ENCODE measurements around the gene HMX1. TPM values are rescaled to one million over a fixed set of nuclear protein-coding genes. Genes with fewer than 3 reads are reported as not detected.

Gene HMX1
- total RNA-seq, 8 experiments from 2014 or later, result 0.13 to 4.4 (median 0.43) TPM; not detected in 3

- Histone ChIP-seq H3K4me3 (no peak overlapping the region), H3K27ac (no peak overlapping the region), H3K4me1 (replicated peaks in 1 of 2) (no peaks in the 10 kb centered on the region)
- no peak for ATAC-seq (replicated peaks in 6 of 8)
- WGBS, 10 experiments, result 0 to 100% (median 66%) methylated on average over 1 to 9 of the region's 17 CpGs; no CpG with 5 or more reads in 2 of the 10 experiments
- in situ Hi-C loops (cut with MboI; ENCODE audit: low pct_unique_long_range_greater_than_20kb in 2 of 9, low sequenced_read_pairs in 9 of 9, unreplicated experiment in 9 of 9), result no loop called here
Measured at GRCh38 chr4:8852118-8852704, 19.4 kb downstream of the HMX1 start.

GRCh38 chr4:8851321-8852117 lies 20.1 kb downstream of the HMX1 start:
- 6 to 64% (median 34%) methylated on average over 2 to 6 of the region's 20 CpGs; no CpG with 5 or more reads in 6 of the 10 experiments for WGBS, 10 experiments
- H3K4me3 ChIP-seq, result no peak overlapping the region
- no peaks in the 10 kb centered on the region for H3K4me1 ChIP-seq (replicated peaks in 1 of 2)
- H3K27ac ChIP-seq, result no peak overlapping the region
- in situ Hi-C loops (cut with MboI; ENCODE audit: low pct_unique_long_range_greater_than_20kb in 2 of 9, low sequenced_read_pairs in 9 of 9, unreplicated experiment in 9 of 9), result no loop called here
- ATAC-seq (replicated peaks in 6 of 8), result no peak

GRCh38 chr4:8850830-8851188 lies 20.8 kb downstream of the HMX1 start:
- Histone ChIP-seq H3K4me3 (no peak overlapping the region), H3K4me1 (replicated peaks in 1 of 2) (no peaks in the 10 kb centered on the region), H3K27ac (no peak overlapping the region)
- WGBS, 10 experiments, result 20 to 93% (median 60%) methylated on average over 1 to 5 of the region's 8 CpGs; no CpG with 5 or more reads in 4 of the 10 experiments
- ATAC-seq (replicated peaks in 6 of 8), result no peak
- in situ Hi-C loops (cut with MboI; ENCODE audit: low pct_unique_long_range_greater_than_20kb in 2 of 9, low sequenced_read_pairs in 9 of 9, unreplicated experiment in 9 of 9), result no loop called here

GRCh38 chr4:8850074-8850829 lies 21.4 kb downstream of the HMX1 start:
- ATAC-seq (replicated peaks in 6 of 8), result no peak
- no peak overlapping the region for H3K4me3 ChIP-seq
- no peaks in the 10 kb centered on the region for H3K4me1 ChIP-seq (replicated peaks in 1 of 2)
- no peak overlapping the region for H3K27ac ChIP-seq
- WGBS, 10 experiments, result 60 to 93% (median 73%) methylated on average over 1 to 8 of the region's 23 CpGs; no CpG with 5 or more reads in 5 of the 10 experiments
- in situ Hi-C loops (cut with MboI; ENCODE audit: low pct_unique_long_range_greater_than_20kb in 2 of 9, low sequenced_read_pairs in 9 of 9, unreplicated experiment in 9 of 9), result no loop called here

GRCh38 chr4:8849266-8850073 lies 22.2 kb downstream of the HMX1 start:
- ATAC-seq (replicated peaks in 6 of 8), result no peak
- in situ Hi-C loops (cut with MboI; ENCODE audit: low pct_unique_long_range_greater_than_20kb in 2 of 9, low sequenced_read_pairs in 9 of 9, unreplicated experiment in 9 of 9), result no loop called here
- 8 to 80% (median 59%) methylated on average over 1 to 7 of the region's 18 CpGs; no CpG with 5 or more reads in 4 of the 10 experiments for WGBS, 10 experiments
- no peak overlapping the region for H3K4me3 ChIP-seq
- no peaks in the 10 kb centered on the region for H3K4me1 ChIP-seq (replicated peaks in 1 of 2)
- no peak overlapping the region for H3K27ac ChIP-seq

GRCh38 chr4:8848507-8849265 lies 23.0 kb downstream of the HMX1 start:
- Histone ChIP-seq H3K4me3 (no peak overlapping the region), H3K4me1 (replicated peaks in 1 of 2) (no peaks in the 10 kb centered on the region), H3K27ac (no peak overlapping the region)
- ATAC-seq (replicated peaks in 6 of 8), result no peak
- in situ Hi-C loops (cut with MboI; ENCODE audit: low pct_unique_long_range_greater_than_20kb in 2 of 9, low sequenced_read_pairs in 9 of 9, unreplicated experiment in 9 of 9), result no loop called here
- WGBS, 10 experiments, result 20 to 73% (median 54%) methylated on average over 1 to 10 of the region's 14 CpGs; no CpG with 5 or more reads in 3 of the 10 experiments

GRCh38 chr4:8847764-8848163 lies 23.9 kb downstream of the HMX1 start:
- WGBS, 10 experiments, result 0 to 27% (median 11%) methylated on average over 1 to 10 of the region's 10 CpGs; no CpG with 5 or more reads in 3 of the 10 experiments
- Histone ChIP-seq H3K4me3 (no peak overlapping the region), H3K4me1 (replicated peaks in 1 of 2) (no peaks in the 10 kb centered on the region), H3K27ac (no peak overlapping the region)
- in situ Hi-C loops (cut with MboI; ENCODE audit: low pct_unique_long_range_greater_than_20kb in 2 of 9, low sequenced_read_pairs in 9 of 9, unreplicated experiment in 9 of 9), result no loop called here
- ATAC-seq (replicated peaks in 6 of 8), result peak in 1 of 8 experiments; percentile 85

GRCh38 chr4:8847331-8847730 lies 24.3 kb downstream of the HMX1 start:
- ATAC-seq (replicated peaks in 6 of 8), result no peak
- in situ Hi-C loops (cut with MboI; ENCODE audit: low pct_unique_long_range_greater_than_20kb in 2 of 9, low sequenced_read_pairs in 9 of 9, unreplicated experiment in 9 of 9), result no loop called here
- Histone ChIP-seq H3K27ac (no peak overlapping the region), H3K4me1 (replicated peaks in 1 of 2) (no peaks in the 10 kb centered on the region), H3K4me3 (no peak overlapping the region)
- 23 to 80% (median 57%) methylated on average over 1 to 7 of the region's 12 CpGs; no CpG with 5 or more reads in 3 of the 10 experiments for WGBS, 10 experiments

- no peak overlapping the region for H3K27ac ChIP-seq
- in situ Hi-C loops (cut with MboI; ENCODE audit: low pct_unique_long_range_greater_than_20kb in 2 of 9, low sequenced_read_pairs in 9 of 9, unreplicated experiment in 9 of 9), result no loop called here
- WGBS, 10 experiments, result 0 to 81% (median 78%) methylated on average over 1 to 3 of the region's 3 CpGs; no CpG with 5 or more reads in 4 of the 10 experiments
- ATAC-seq (replicated peaks in 6 of 8), result no peak
- no peaks in the 10 kb centered on the region for H3K4me1 ChIP-seq (replicated peaks in 1 of 2)
- no peak overlapping the region for H3K4me3 ChIP-seq
Measured at GRCh38 chr4:8846826-8847225, 24.8 kb downstream of the HMX1 start.

- H3K4me3 ChIP-seq, result no peak overlapping the region
- WGBS, 10 experiments, result 0 to 75% (median 51%) methylated on average over 1 to 8 of the region's 9 CpGs; no CpG with 5 or more reads in 1 of the 10 experiments
- H3K4me1 ChIP-seq (replicated peaks in 1 of 2), result no peaks in the 10 kb centered on the region
- no peak overlapping the region for H3K27ac ChIP-seq
- in situ Hi-C loops (cut with MboI; ENCODE audit: low pct_unique_long_range_greater_than_20kb in 2 of 9, low sequenced_read_pairs in 9 of 9, unreplicated experiment in 9 of 9), result no loop called here
- no peak for ATAC-seq (replicated peaks in 6 of 8)
Measured at GRCh38 chr4:8846046-8846720, 25.5 kb downstream of the HMX1 start.

GRCh38 chr4:8844976-8845690 lies 26.5 kb downstream of the HMX1 start:
- no peak for ATAC-seq (replicated peaks in 6 of 8)
- in situ Hi-C loops (cut with MboI; ENCODE audit: low pct_unique_long_range_greater_than_20kb in 2 of 9, low sequenced_read_pairs in 9 of 9, unreplicated experiment in 9 of 9), result no loop called here
- WGBS, 10 experiments, result 6 to 100% (median 65%) methylated on average over 1 to 7 of the region's 14 CpGs; no CpG with 5 or more reads in 2 of the 10 experiments

More at GRCh38 chr4:8844976-8845690, 26.5 kb downstream of the HMX1 start:
- H3K27ac ChIP-seq, result no peak overlapping the region
- no peak overlapping the region for H3K4me3 ChIP-seq
- no peaks in the 10 kb centered on the region for H3K4me1 ChIP-seq (replicated peaks in 1 of 2)

All from motor neuron (in vitro differentiated cells).